ENCODE results near the gene RASGRF2. TPM values are rescaled to one million over a fixed set of nuclear protein-coding genes. Genes with fewer than 3 reads are reported as not detected.

Gene RASGRF2
- total and polyA plus RNA-seq, 9 of the 15 experiments (the other 6 are each of a cell fraction or from before 2014, with no cell fraction given) = 0.01 to 0.22 (median 0.08) TPM; not detected in 2

DNA sequence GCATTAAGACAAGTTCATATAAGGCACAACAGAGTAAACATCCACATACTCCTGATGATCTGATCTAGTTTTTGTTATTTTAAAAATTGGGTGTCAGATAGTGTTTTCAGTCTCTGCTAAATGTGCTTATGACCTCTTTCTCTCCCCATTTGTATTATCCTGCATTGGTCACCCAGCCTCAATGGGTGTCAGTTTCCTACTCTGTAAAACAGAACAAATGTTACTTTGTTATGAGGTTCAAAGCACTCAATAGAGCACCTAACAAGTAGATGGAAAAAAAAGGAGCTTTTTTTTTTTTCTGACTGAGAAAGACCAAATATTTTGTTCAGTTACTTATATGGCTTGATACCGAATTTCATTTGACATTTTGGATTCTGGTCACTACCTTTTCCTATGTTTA, 33.6 kb upstream of the RASGRF2 start (continued):
- TF ChIP-seq, protein P1, sequence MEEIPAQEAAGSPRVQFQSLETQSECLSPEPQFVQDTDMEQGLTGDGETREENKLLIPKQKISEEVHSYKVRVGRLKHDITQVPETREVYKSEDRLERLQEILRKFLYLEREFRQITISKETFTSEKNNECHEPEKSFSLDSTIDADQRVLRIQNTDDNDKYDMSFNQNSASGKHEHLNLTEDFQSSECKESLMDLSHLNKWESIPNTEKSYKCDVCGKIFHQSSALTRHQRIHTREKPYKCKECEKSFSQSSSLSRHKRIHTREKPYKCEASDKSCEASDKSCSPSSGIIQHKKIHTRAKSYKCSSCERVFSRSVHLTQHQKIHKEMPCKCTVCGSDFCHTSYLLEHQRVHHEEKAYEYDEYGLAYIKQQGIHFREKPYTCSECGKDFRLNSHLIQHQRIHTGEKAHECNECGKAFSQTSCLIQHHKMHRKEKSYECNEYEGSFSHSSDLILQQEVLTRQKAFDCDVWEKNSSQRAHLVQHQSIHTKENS (CRISPR knock-in tag; IDR thresholded peaks at IDR 0.05) = no peak
- TF ChIP-seq ZBTB34 (CRISPR knock-in tag; IDR thresholded peaks at IDR 0.05) = no peak
- no peak for TF ChIP-seq PBX2 (CRISPR knock-in tag; IDR thresholded peaks at IDR 0.05; ENCODE audit: low read depth)
- no peak for TF ChIP-seq PBX2 (tag; conservative IDR thresholded peaks at IDR 0.05; ENCODE audit: low read depth)

All from K562 (cell line).